Measurements from ENCODE around the gene FRAS1.

- TF ChIP-seq GATA3 (IDR thresholded peaks at IDR 0.05; ENCODE audit: low read depth, low read length) (no peak), GATA2 (IDR thresholded peaks at IDR 0.05; ENCODE audit: low read depth, low read length) (no peak)
Observed at GRCh38 chr4:78552389-78553042, 495.4 kb downstream of the FRAS1 start.
